RWPE2 (cell line): ENCODE data around the gene PDE4D.

Experiments
- ATAC-seq: fragments of 200-7000 bp; cut with Tn5 transposase; 3 replicates; pipeline ENCODE4 v1.9.1; 2021; ENCODE audit warnings: low read depth
- DNase-seq: peaks from one replicate; pipeline ENCODE4 v3.0.0-alpha.2; 2020; ENCODE audit warnings: low spot score
- H3K27ac ChIP-seq: fragments of 450-650 bp; 2 replicates; pipeline ENCODE4 v1.5.1; 2017; ENCODE audit warnings: mild to moderate bottlenecking; ENCODE audit not compliant: poor library complexity, severe bottlenecking
- H3K27me3 ChIP-seq: fragments of 250-450 bp; sonication (Bioruptor Pico); 2 replicates; pipeline ENCODE4 v1.5.1; 2021; ENCODE audit warnings: mild to moderate bottlenecking, moderate library complexity; ENCODE audit not compliant: insufficient read depth, poor library complexity, severe bottlenecking
- H3K36me3 ChIP-seq: fragments of 250-450 bp; sonication (Bioruptor Pico); 2 replicates; pipeline ENCODE4 v1.5.1; 2020; ENCODE audit warnings: low read depth, mild to moderate bottlenecking, moderate library complexity
- H3K4me1 ChIP-seq: fragments of 250-450 bp; sonication (Bioruptor Pico); 2 replicates; pipeline ENCODE4 v1.5.1; 2021; ENCODE audit warnings: mild to moderate bottlenecking, moderate library complexity; ENCODE audit not compliant: insufficient read depth, poor library complexity, severe bottlenecking
- H3K4me3 ChIP-seq: fragments of 250-450 bp; sonication (Bioruptor Pico); 2 replicates; pipeline ENCODE4 v1.5.1; 2021; ENCODE audit warnings: mild to moderate bottlenecking, moderate library complexity; ENCODE audit not compliant: severe bottlenecking
- H3K9me3 ChIP-seq: fragments of 250-450 bp; sonication (Bioruptor Pico); 2 replicates; pipeline ENCODE4 v1.5.1; 2021; ENCODE audit warnings: mild to moderate bottlenecking, moderate library complexity; ENCODE audit not compliant: severe bottlenecking
- TF ChIP-seq, protein P1 (sequence below): fragments of 450-650 bp; IDR thresholded peaks from one replicate; pipeline ENCODE4 v1.5.1; 2017; ENCODE audit warnings: mild to moderate bottlenecking, moderate library complexity; ENCODE audit not compliant: poor library complexity, severe bottlenecking

PDE4D gene

DNA sequence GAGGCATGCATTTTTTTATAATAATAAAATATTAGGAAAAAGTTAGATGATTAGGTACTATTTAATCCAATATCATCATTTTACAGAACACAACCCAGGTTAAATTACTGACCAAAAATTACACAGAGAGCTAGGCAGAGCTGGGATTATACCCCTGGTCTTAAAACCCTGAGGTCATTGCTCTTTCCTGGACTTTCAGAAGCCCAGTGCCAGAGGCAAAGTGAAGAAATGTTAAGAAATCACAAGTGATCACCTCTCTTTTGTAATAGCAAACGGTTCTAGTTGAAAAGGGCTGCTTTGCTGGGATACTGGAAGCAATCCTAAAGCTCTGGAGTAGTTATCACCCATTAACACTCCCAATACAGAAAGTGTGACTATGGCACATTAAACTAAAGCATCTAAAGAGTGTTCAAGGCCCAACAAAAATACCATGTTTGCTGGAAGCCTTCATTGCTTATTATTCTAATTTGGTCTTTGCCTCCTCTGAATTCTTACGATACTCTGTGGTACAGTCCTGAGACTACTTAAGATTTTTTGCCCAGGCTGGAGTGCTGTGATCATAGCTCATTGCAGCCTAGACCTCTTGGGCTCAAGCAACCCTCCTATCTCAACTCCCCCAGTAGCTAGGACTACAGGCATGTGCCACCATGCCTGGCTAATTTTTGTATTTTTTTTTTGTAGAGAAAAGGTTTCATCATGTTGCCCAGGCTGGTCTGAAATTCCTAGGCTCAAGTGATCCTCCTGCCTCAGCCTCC is 734.7 kb downstream of the PDE4D start:
- no peaks in the 10 kb centered on the region for H3K36me3 ChIP-seq
- H3K4me1 ChIP-seq, result no peaks in the 10 kb centered on the region
- H3K9me3 ChIP-seq, result no peaks in the 10 kb centered on the region
- TF ChIP-seq, protein P1, sequence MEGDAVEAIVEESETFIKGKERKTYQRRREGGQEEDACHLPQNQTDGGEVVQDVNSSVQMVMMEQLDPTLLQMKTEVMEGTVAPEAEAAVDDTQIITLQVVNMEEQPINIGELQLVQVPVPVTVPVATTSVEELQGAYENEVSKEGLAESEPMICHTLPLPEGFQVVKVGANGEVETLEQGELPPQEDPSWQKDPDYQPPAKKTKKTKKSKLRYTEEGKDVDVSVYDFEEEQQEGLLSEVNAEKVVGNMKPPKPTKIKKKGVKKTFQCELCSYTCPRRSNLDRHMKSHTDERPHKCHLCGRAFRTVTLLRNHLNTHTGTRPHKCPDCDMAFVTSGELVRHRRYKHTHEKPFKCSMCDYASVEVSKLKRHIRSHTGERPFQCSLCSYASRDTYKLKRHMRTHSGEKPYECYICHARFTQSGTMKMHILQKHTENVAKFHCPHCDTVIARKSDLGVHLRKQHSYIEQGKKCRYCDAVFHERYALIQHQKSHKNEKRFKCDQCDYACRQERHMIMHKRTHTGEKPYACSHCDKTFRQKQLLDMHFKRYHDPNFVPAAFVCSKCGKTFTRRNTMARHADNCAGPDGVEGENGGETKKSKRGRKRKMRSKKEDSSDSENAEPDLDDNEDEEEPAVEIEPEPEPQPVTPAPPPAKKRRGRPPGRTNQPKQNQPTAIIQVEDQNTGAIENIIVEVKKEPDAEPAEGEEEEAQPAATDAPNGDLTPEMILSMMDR, result no peak
- H3K4me3 ChIP-seq, result no peak overlapping the region
- DNase-seq (no peak), ATAC-seq (no peak)
- no peaks in the 10 kb centered on the region for H3K27me3 ChIP-seq
- no peak overlapping the region for H3K27ac ChIP-seq

DNA sequence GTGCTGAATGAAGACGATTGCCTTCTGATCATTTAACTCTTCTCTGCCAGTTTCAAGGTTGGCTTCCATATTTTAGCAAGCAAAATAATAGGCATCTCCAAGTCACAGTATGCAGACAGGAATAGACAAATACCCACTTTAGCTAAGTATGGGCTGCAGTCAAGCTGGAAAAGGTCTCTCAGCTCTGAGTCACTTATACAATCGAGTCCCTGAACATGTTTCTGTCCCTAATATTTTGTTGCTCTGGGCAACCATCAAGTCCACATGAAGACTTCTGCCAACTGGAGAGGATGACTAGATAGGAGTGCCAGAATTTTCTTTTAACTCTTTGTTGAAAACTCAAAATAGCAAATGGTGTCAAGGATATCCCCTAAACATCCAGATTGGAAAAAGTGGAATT is 735.4 kb downstream of the PDE4D start:
- TF ChIP-seq, protein P1, result no peak
- Histone ChIP-seq H3K36me3 (no peaks in the 10 kb centered on the region), H3K4me1 (no peaks in the 10 kb centered on the region), H3K4me3 (no peak overlapping the region), H3K9me3 (no peaks in the 10 kb centered on the region), H3K27ac (no peak overlapping the region), H3K27me3 (no peaks in the 10 kb centered on the region)
- ATAC-seq, result 0 out of 3 replicates have a peak, but pooled peaks have one; percentile 42
- no peak for DNase-seq

DNA sequence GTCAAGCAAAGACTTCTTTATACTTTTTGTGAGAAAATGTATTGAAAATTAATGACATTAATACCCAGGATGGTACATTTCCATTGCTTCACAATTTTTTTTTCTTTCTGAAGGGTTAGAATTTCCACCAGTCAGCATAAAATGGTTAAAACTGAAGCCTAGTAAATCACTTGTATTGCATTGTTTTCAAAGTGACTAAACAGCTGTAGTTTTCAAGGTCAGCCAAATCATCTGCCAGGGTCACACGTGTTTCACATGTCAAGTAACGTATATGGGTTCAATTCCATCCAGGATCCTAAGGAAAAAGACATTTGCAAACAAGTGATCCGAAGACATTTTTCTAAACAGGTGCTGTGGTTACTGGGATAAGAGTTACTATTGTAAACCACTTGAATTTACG is 736.5 kb downstream of the PDE4D start:
- no peak overlapping the region for H3K4me3 ChIP-seq
- TF ChIP-seq, protein P1, result no peak
- ATAC-seq, result no peak

DNA sequence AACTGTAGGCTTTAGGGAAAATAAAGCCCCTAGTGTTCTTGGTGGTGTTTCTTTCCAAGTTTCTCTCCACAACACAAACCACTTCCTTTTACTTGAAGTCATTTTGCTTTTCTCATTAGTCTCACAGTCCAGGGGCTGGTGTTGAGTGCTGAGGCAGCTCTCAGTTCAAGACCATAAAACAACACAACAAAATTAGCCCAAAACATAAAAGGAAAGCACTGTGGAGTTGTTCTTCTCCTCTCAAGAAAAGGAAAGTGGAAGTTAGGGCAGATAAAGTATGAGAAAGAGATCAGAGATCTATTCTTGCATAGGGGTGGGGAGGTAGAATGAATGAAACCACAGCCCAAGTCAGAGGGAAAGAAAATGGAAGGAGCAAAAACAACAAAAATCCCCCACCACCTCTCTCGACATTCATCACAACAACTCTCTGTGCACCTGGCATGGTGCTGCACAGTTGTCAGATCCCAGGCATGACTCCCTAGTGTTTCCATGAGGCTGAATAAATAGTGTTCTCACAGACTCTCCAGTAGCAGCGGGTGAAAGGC is 740.8 kb downstream of the PDE4D start:
- Histone ChIP-seq H3K27me3 (no peaks in the 10 kb centered on the region), H3K4me3 (no peak overlapping the region), H3K36me3 (no peaks in the 10 kb centered on the region), H3K4me1 (no peaks in the 10 kb centered on the region), H3K9me3 (no peaks in the 10 kb centered on the region), H3K27ac (no peak overlapping the region)
- ATAC-seq, result no peak
- no peak for DNase-seq
- TF ChIP-seq, protein P1, result no peak

More for the DNA sequence above, 736.5 kb downstream of the PDE4D start:
- Histone ChIP-seq H3K4me1 (no peaks in the 10 kb centered on the region), H3K9me3 (no peaks in the 10 kb centered on the region), H3K27ac (no peak overlapping the region), H3K36me3 (no peaks in the 10 kb centered on the region), H3K27me3 (no peaks in the 10 kb centered on the region)
- no peak for DNase-seq
